Peyer's patch (tissue), 4 donors: Measurements from ENCODE around the gene STAT6.

Source experiments
- CTCF ChIP-seq, 6 experiments: fragments of 450-650 bp in 4 of 6; fragments of 200-600 bp in 2 of 6; sonication (generic) in 1 of 6; IDR thresholded peaks; one replicate each; pipeline ENCODE4 v1.5.1; 2017 to 2019; ENCODE audit warnings: antibody characterized with exemption in 6 of 6, mild to moderate bottlenecking in 3 of 6, moderate library complexity in 1 of 6
- POLR2A ChIP-seq, 2 donors: fragments of 450-650 bp; IDR thresholded peaks; one replicate each; pipeline ENCODE4 v1.5.1; 2017; ENCODE audit warnings: antibody characterized with exemption in 2 of 2, mild to moderate bottlenecking in 2 of 2, moderate library complexity in 2 of 2

GRCh38 chr12:57103856-57104255 lies 7.3 kb downstream of the STAT6 start:
- no peak for TF ChIP-seq CTCF (IDR thresholded peaks at IDR 0.05)
- TF ChIP-seq POLR2A (IDR thresholded peaks at IDR 0.05), result no peak
